Posterior cingulate gyrus (tissue), 11 donors: ENCODE results near the gene CD1B.
"Not testable (repeated sequence)": the region's sequence is repeated elsewhere in the genome, so short reads cannot be mapped to it uniquely, and the experiment has no call there.

ENCODE experiments used
- DNase-seq, 10 donors: peaks; one replicate each; pipeline versions ENCODE4 v3.0.0 to v3.0.0-alpha.2; 2020 to 2021; ENCODE audit warnings: mixed read lengths in 3 of 10
- intact Hi-C: fragments of 100-400 bp; cut with DNase I; formaldehyde crosslinking; loops from one replicate; pipeline ENCODE4 v1.15.1; 2023

The CD1B gene

DNA sequence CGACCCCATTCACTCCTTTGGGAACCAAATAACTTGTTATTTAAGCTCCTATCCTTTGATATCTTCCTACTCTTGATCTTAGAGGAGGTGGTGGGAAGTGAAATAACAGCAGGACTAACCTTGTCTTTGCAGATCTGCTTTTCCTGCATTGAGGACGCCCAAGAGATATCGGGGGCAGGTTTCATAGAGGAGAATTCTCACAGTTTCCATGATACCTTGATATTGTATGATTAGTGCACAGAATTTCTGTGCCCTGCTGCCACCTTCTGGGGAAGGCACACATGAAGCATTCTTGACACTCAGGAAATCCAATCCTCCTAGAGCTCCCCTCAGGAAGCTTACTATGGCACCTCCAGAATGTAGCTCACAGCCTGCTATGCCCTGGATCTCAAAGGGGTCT is 1.6 kb downstream of the CD1B start:
- intact Hi-C loops, result no loop called here
- no peak for DNase-seq

DNA sequence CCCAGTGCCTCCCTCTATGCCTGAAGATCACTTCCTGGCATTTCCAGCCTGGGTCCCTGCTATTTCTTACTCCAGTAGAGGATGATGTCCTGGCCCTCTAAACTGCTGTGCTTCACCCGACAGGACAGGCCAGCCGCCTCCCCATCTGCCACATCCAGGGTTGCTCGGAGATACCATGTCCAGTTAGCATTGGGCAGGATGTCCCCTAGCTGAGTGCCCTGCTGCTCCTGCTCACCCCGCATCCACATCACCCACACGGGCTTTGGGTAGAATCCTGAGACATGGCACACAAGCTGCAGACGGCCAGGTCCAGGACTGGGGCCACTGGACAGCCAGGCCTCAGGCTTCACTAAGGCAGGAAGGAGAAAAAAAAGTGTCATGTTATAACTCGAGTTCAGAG is 2.0 kb downstream of the CD1B start:
- intact Hi-C loops, result no loop called here
- no peak for DNase-seq

DNA sequence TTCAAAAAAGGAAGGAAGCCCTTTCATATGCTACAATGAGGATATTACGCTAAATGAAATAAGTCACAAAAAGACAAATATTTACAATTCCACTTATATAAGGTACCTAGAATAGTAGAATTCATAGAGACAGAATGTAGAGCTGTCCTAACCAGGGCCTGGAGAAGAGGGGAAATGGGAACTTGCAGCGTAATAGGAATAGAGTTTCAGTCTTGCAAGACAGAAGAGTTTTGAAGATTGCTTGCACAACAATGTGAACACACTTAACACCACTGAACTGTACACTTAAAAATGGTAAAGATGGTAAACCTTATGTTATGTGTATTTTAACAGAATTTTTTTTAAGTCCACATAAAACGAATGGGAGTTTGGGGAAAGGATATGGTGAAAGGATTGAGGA is 2.9 kb downstream of the CD1B start:
- intact Hi-C loops, result no loop called here
- DNase-seq, result no peak

DNA sequence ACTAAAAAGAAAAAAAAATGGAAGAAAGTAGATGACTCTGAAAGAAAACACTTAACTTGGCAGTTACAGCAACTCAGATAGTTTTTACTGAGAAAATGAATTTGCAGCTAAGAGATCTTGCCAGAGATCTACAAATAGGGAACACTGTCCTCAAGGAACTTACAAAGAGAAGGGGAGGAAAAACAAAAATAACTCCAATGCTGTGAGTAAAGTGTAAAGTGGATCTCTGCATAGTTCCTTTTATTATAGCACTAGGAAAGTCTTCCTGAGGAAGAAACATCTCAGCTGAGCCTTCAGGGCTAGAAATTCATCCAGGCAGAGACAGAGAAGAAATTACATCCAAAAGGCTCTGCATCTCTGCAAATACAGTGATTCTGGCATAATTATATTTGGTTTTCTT is 3.9 kb downstream of the CD1B start:
- intact Hi-C loops, result no loop called here
- DNase-seq, result no peak

DNA sequence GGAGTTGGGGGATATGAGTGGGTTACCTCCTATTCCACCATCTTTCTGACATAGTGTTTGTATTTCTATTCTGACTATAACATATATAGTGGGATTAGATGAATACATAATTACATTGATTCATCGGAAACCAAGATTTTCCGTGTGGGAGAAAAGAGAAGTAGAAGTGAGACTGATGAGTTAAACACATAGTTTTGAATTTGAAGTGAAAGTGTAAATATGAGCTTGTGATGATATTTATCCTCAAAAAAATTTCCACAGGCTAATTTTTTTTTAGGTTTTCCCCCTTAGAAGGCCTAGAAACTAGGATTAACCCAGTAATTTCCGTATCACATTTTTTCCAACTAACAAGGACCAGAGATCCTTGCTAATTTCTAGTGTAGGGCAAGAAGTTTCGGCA is 6.9 kb downstream of the CD1B start:
- intact Hi-C loops, result no loop called here
- DNase-seq, result no peak

DNA sequence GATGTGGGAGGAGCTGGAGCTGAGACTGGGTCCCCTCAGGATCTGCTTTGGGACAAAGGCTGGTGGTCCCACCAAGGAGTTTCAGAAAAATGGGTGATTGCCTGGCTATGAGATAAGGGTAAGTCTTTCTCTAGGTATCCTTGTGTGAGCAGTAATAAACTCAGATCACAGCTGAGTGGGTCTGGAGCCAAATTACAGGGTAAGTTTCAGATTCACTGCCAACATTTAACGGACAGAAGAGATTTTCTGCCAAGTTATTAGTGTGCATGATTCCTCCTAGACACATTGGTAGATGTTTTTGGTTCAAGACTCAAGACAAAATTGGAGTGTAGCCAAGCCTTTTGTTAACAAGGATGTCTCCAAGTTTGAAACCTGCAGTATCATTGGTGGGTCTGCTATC is 7.5 kb downstream of the CD1B start:
- intact Hi-C loops, result no loop called here
- DNase-seq, result no peak

DNA sequence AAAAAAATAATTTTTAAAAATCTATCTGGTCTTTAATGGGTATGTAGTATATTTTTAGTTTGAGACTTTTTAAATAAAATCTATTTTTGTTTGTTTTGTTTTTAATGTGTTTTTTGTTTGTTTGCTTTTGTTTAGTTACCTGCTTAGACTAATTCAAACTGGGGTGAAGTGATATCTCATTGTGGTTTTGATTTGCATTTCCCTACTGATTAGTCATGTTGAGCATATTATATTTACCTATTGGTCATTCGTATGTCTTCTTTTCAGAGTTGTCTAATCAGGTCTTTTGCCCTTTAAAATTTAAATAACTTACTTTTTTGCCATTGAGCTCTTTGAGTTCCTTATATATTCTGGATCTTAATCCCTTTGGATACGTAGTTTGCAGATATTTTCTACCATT is 20.3 kb downstream of the CD1B start:
- intact Hi-C loops, result no loop called here
- no peak for DNase-seq

DNA sequence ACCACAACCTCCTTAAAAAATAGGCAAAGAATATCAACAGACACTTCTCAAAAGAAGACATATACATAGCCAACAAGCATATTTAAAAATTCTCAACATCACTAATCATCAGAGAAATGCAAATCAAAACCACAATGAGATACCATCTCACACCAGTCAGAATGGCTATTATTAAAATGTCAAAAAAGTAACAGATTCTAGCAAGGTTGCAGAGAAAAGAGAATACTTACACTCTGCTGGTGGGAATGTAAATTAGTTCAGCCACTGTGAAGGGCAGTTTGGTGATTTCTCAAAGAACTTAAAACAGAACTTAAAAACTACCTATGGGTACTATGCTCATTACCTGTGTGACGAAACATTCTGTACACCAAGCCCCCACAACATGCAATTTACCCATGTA is 20.7 kb downstream of the CD1B start:
- DNase-seq, result no peak

DNA sequence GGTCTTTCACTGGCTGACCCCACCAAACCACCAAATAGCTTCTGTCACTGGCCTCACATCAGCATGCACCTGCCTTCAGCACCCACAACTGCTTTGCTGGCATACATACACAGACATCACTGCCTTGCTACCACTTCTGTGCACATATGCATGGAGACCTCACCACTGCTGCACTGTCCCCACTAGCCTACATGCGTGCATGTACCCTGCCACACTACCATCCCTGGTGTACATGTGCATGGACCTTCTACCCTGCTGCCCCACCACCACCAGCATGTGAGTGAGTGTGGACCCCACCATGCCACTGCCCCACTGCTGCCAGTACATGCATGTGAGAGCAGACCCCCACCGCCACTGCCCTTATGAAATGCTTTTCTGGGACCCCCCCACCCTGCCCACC is 35.5 kb downstream of the CD1B start:
- peak in 3 of 10 donors; percentile 39 to 62 (median 39) for DNase-seq
- intact Hi-C loops, result no loop called here

More for the DNA sequence above, 20.7 kb downstream of the CD1B start:
- intact Hi-C loops, result no loop called here

DNA sequence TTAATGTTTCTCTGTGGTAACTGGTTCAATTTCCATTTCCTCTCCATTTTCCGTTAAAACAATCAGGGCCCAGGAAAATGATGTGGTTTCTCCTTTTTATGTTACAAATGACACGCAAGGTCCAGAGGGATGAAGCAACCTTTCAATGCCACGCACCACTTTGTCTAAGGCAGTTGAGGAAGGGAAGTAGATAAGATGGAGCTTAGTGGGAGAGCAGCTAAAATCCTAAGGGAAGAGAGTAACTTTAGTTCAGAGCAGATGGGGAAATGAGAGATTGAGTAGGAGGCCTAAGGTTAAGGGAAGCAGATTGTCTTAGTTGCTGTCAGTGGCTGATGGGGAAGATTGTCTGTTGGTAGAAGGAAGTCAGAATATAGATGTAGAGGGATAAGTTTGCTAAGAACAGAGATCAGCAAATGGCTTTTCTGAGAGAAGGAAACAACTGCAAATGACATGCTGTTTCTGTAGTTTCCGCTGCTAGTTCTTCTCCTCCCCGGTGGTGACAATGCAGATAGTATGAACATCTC is 40.9 kb downstream of the CD1B start:
- intact Hi-C loops, result no loop called here
- DNase-seq, result no peak

DNA sequence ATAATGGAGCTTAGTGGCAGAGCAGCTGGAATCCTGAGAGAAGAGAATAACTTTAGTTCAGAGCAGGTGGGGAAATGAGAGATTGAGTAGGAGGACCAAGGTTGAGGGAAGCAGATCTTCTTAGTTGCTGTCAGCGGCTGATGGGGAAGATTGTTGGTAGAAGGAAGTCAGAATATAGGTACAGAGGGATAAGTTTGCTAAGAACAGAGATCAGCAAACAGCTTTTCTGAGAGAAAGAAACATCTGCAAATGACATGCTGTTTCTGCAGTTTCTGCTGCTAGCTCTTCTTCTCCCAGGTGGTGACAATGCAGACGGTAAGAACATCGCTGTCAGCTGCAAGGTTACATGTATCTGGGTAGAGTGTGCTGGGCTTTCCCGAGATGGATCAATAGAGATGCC is 41.5 kb downstream of the CD1B start, which contains the start of gene CD1C:
CD1C (plus strand) TSS at position 113 of the 400 bp plus-strand sequence; CDS start at position 255, 142 bp downstream.
- intact Hi-C loops, result no loop called here
- no peak for DNase-seq

DNA sequence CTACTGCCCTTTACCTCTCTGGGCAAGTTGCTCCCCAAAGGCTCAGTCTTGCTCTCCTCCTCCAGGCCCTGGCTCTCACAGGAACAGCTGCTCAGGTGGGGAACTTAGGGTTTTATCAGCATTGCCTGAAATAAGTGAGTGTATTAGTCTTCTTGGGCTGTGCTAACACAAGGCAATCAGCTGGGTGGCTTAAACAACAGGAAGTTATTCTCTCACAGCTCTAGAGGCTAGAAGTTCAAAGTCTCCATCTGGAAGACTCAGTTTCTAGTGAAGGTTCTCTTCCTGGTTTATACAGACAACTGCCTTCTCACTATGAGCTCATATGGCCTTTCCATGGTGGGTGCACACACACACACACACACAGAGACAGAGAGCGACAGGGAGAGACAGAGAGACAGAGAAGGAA is 44.4 kb downstream of the CD1B start:
- DNase-seq, result no peak
- intact Hi-C loops, result no loop called here

DNA sequence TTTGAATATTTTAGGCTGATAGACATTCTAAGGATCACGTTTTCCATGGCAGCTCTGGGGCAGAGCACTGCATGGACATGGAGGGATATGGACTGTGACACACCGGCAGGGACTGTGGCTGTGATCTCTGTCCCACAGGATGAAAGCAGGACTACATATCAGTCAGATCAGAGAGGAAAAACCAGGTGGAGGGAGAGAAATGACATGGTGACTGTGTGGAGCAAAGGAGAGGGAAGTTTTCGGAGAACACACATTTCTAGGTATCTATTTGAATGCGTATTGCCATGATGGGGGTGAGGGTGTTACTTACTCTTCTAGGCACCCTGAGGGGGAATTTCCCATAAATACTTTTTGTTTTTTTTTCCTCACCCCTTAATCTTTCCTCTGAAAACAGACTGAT is 44.8 kb downstream of the CD1B start:
- no peak for DNase-seq
- intact Hi-C loops, result no loop called here

DNA sequence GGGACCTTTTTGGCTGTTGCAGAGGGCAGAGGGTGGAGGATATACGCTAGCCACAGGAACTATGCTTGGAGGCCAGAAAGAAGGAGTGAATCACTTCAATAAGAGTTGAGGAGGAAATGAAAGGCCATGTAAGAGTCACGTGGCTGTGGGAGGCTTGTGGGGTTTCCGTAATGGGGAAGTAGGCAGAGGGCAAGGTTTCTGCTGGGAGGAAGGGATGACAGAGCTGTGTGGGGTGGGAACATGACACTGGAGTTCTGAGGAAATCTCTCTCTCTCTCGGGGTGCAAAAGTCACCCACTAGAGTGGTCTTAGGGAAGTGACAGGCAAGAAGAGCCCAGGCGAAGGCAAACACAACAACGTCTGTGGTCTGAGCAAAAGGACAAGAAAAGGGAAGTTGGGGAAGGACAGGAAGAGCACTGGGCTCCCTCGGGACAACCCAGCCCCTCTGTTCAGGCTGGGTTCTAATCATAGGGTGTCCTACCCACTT is 45.5 kb downstream of the CD1B start:
- DNase-seq, result peak in 6 of 10 donors; percentile 9 to 20 (median 16)
- intact Hi-C loops, result no loop called here

DNA sequence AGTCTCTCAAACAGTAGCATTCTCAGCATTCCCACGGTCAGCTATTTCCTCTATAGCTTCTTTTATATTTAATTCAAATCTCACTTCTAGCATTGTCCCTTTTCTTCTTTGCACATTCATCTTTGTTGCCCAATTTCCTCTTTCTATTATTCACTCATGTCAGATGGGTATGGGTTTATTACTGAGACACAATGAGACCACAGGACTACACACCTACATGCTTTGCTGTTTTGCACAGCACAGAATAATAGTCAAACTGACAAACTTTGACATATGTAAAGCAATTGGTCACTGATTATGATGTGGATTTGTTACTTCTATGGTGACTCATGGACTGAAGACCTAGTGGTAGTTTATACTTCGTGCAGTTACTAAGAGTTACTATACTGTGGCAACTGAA is 47.4 kb downstream of the CD1B start:
- intact Hi-C loops, result no loop called here
- no peak for DNase-seq

DNA sequence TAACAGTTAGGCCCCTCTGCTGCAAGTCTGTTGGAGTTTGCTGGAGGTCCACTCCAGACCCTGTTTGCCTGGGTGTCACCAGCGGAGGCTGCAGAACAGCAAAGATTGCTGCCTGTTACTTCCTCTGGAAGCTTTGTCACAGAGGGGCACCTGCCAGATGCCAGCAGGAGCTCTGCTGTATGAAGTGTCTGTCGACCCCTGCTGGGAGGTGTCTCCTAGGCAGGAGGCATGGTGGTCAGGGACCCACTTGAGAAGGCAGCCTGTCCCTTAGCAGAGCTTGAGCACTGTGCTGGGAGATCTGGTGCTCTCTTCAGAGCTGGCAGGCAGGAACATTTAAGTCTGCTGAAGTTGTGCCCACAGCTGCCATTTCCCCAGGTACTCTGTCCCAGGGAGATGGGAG is 48.9 kb downstream of the CD1B start:
- DNase-seq, intact Hi-C loops: not testable (repeated sequence)
